Fibroblast of upper back skin (primary cell): ENCODE results near the gene TGFBR2.

Source experiments
- DNase-seq: peaks from one replicate; pipeline ENCODE4 v3.0.0-alpha.2; 2013

TGFBR2 gene

DNA sequence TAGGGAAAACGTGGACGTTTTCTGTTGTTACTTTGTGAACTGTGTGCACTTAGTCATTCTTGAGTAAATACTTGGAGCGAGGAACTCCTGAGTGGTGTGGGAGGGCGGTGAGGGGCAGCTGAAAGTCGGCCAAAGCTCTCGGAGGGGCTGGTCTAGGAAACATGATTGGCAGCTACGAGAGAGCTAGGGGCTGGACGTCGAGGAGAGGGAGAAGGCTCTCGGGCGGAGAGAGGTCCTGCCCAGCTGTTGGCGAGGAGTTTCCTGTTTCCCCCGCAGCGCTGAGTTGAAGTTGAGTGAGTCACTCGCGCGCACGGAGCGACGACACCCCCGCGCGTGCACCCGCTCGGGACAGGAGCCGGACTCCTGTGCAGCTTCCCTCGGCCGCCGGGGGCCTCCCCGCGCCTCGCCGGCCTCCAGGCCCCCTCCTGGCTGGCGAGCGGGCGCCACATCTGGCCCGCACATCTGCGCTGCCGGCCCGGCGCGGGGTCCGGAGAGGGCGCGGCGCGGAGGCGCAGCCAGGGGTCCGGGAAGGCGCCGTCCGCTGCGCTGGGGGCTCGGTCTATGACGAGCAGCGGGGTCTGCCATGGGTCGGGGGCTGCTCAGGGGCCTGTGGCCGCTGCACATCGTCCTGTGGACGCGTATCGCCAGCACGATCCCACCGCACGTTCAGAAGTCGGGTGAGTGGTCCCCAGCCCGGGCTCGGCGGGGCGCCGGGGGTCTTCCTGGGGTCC is at the start of gene TGFBR2:
TGFBR2 (plus strand) TSS at position 301 of the 731 bp plus-strand sequence; CDS start at position 584, 283 bp downstream.
- peak; percentile 98 for DNase-seq

DNA sequence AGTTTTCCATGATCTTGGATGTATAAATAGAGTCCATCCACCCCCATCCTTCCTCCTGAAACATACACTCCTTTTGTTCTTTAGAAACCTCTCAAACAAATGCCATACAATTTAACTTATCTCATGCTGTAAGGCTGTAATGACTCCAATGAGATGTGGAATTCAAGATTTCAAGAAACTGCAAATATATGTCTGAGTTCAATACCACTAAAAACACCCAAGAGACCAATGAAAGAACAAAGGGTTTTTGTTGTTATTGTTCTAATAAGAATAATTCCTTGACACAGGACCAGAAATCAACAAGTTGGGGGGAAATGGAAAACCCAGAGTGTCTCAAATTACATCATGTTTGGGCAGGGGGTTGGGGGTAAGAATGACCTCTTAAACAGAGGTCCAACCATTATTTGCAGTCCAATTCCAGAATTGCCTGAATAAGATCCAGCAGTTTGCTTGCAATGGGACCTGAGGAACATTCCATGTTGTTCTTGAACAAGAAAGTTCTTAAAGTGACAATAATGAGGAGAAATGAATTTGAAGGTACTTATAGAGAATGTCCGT is 48.6 kb upstream of the TGFBR2 start:
- no peak for DNase-seq

DNA sequence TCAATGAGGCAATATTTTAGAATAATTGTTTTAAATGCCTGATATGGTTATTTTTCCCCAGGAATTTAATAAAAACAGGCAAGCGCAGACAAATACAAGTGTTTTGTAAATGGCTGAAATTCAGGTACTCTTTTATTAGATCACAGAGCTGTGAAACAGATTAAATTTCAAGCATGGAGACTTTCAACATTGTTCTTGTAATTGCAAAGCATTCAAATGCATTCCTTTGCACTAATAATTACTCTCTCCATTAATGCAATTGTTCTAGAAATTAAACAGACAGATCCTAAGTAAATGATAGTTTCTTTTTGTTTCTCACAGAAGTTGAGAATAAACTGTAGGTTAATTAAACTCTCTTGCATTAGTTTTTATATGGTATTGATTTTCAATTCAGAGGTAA is 42.4 kb upstream of the TGFBR2 start:
- no peak for DNase-seq

DNA sequence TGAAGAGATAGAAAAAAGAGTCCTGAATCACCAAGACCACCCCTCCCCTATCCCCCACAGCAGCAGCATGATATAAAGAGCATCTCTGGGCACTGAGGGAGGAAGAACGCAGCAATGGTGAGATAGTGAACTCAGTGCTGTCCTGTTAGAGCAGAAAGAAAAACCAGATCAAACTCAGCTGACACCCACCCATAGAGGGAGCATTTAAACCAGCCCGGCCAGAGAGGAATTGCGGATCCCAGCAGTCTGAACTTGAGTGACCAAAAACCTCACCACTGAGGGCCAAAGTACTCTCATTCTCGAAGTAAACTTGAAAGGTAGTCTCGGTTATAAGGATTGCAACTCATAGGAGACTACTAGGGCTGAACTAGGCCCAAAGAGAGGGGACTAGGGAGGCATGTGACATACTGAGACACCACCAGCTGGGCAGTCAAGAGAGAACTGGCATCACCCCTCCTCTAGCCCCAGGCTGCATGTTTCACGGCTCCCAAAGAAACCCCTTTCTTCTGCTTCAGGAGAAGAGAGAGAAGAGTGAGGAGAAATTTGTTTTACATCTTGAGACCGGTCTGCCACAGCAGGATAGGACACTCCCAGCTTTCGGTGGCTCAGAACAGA is 39.2 kb upstream of the TGFBR2 start:
- no peak for DNase-seq

DNA sequence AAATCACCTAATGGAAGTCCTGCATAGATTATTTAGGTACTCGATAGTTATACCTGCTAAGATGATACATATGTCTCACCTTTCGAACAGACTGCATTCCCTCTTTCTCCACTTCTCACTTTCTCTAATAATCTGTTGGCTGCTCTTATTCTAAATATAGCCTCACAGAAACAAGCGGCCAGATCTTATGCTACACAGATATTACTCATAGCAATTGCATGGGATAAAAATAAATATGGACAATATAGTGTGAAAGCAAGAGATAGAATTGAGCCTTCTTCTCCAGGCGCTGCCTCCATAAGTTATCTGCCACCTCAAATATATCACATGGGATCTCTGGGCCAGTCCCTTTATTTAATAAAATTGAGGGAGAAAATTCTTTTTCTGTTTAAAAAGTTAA is 29.5 kb upstream of the TGFBR2 start:
- DNase-seq = peak; percentile 20

DNA sequence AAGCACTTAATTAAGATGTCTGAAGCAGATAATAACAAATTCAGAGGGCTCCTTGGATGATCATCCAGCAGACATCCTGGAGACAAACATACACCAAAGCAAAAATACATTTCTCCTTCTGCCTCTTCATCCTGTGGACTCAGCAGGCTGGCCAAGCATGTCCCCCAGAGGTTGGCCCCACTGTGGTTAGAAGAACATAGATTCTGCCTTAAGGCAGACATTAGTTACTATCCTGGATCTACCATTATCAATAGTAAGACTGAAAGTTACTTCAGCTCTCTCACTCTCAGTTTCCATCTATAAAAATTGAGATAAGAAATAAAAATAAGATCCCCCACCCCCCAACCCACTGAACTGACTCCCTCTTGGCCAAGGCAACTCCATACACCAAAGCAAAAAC is 28.6 kb upstream of the TGFBR2 start:
- no peak for DNase-seq

DNA sequence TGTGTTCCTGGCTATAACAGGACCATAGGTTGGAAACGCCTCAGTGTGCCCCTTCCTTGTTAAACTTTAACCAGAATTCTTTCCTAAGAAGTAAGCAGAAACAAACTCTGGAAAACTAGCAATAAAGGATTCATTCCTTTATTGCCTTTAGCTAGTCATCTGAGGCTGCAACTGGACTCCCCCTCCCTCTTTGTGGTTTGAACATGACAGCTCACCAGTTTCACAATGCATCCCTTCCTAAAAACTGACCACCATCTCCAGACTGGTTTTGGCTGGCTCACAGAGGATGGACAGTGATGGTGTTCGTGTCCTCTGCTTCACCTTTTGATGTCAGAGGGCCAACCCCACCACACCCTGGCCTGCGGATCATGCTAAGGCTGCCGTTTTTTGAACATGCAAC is 27.9 kb upstream of the TGFBR2 start:
- peak; percentile 90 for DNase-seq

DNA sequence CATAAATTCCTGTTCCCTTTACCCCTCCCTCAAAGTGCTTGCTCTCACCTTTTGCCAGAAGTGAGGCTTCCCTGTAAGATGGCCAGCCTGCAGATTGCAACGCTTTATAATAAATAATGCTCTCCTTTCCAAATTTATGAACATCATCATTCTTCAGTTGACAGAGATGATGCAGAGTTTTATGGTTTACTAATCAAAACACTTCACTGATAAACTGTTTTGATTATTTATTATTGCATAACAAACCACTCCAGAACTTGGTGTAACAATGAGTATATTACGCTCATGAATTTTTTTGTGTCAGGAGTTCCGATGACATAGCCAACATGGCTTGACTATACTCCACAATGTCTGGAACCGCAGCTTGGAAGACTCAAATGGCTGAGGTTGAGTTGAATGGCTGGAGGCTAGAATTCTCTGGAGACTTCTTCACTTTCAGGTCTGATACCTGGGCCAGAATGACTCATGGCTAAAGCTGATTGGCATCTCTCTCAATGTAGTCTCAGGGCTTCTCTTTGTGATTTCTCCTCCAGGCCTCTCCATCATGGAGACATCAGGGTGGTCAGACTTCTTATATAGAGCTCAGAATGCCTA is 27.3 kb upstream of the TGFBR2 start:
- no peak for DNase-seq

DNA sequence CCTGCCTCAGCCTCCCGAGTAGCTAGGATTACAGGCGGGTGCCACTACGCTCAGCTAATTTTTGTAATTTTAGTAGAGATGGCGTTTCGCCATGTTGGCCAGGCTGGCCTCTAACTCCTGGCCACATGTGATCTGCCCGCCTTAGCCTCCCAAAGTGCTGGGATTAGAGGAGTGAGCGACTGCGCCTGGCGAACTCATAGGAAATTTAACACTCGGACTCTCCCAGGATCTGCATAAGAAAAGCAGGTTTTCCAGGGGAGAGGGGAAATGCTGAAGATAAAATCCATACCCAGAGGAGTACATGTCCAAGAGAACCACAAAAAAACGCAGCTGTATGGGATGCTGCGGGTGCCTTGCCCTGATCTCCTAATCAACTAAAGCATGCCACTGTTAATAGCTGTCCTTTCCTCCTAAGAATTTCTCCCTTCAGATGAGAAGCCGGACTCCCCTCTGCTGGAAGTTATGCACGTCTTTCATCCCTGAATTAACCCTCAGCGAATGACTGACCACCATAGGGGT is 25.3 kb upstream of the TGFBR2 start:
- DNase-seq = no peak

DNA sequence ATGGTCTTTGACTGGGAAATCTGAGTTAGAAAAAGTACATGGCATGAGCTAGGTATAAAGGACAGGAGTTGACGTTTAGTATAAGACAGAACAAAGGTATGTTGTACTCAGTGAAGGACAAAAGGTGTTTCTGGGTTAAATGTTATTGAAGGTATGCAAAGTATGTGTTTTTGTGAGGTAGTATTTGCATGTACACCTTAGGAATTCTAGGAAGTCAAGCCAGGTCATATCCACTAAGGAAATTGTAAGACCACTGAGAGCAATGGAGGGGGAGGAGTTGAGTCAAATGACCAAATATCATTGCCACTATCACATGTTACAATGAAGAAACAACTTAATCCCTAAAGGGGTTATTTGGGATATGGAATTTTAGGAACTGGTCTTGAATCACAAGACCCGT is 24.4 kb upstream of the TGFBR2 start:
- DNase-seq = no peak

DNA sequence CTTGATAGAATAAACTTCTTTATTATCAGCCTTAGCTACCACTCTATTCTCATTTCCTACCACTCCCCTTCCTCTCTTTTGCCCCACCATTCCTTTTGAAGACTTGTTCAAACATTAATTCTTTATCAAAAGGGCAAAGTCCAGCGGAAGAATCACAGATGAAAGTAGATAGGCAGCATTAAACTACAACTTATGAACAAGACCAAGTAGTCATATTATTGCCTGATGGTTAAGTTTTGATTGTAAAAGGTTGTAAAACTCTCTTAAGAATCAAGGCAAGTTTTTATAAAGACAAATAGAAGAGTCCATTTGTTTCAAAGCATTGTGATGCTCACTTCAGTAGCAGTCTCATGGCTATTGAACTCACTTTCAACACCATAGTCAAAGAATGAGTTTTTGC is 22.4 kb upstream of the TGFBR2 start:
- no peak for DNase-seq

DNA sequence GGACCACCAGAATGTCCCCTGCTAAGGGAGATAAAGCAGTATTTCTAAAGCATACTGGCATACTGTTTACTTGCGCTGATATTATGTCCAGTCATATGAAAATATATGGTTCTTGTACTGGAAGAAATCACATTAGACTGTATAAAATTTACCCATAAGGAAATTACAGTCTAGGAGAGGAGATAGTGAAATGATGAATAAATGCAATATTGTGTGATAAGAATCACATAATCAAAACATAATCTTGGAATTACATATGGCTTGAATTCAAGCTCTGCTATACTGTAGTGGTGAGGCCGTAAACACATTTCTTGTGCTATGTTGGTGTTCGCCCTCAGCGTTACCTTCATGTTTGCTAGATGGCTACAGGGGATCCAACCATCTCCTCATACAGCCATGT is 20.7 kb upstream of the TGFBR2 start:
- no peak for DNase-seq

DNA sequence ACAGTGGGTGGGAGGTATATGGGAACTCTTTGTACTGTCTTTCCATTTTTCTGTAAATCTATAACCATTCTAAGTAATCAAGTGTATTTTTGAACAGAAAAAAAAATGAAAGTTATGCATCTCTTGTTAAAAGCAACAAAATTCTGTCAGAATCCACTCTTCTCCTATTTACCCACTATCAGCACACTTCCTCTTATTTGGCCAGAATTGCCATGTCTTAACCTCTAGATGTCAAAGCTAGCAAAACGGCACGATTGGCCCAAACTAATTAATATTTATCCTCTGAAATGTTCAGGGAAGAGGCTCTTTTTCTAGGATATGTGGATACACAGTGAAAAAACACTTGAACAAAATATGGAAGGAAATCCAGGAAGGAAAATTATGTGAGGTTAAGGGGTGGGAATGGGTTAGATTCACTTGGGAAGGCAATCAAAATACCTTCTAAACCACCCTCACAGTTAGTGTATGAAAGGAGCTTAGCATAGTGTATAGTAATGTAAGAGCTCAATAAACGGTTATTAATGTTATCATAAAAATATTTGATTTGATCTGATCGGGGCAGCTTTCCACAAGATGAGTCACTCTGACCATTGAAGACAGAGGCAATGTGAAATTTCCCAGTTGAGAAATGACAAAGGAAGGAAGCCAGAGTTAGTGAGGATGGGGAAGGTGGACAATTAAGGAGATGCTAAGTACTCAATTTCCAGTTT is 20.1 kb upstream of the TGFBR2 start:
- no peak for DNase-seq

DNA sequence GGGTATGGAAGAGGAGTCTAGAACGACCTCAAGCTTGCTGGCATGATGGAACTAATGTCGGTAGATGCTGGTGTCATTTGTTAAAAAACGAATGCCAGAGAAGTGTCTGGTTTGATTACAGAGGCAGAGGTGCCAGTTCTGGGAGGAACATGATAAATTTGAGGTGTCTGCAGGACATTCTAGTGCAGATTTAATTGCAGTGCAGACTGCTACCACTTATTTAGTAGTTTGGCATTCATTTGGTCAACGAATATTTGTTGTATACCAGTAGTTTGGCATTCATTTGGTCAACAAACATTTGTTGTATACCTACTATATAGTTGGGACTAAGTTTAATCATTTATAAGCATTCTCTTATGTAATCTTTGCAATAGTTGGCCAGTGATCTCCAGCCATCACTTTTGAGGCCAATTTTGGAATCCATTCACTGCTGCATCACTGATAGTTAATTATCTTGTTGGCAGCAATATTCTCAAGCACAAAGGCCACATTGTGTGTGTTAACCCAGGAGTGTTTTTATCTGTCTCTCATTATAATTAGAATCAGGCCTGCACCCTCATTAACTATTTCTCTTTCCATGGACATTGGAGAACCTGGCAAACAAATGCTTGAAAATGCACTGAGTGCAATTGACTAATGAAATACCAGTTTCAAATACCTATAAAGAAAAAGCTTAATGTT is 19.5 kb upstream of the TGFBR2 start:
- DNase-seq = no peak

DNA sequence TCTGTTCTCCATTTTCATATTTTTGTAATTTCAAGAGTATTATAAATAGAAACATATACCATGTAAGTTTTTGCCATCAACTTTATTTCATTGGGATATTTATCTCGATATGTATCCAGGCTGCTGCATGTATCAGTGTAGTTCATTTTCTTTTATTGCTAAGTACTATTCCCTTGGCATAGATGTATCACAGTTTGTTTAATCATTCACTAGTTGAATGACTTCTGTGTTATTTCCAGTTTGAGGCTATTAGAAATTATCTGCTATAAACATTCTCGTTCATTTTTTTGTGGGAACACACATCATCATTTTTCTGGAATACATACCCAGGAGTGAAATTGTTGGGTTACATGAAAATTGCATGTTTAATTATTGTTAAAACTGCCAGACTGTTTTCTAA is 18.5 kb upstream of the TGFBR2 start:
- DNase-seq = no peak

DNA sequence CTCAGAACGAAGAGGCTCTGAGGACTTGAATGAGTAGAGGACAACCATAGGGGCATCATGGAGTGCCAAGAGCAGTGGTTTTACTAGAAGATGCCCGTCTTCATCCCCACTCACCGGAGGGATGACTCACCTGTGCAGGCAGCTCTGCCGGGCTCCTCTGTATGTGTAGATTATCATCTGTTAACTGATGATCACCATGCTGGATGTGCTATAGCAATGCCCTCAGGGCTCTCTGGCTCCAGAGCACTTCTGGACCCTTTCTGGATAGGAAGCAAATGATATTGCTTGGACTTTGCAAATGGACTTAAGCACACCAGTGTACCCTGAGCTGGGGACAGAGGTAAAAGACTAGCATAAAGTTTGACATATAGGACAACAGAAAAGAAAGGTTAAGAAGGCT is 10.2 kb upstream of the TGFBR2 start:
- DNase-seq = no peak

DNA sequence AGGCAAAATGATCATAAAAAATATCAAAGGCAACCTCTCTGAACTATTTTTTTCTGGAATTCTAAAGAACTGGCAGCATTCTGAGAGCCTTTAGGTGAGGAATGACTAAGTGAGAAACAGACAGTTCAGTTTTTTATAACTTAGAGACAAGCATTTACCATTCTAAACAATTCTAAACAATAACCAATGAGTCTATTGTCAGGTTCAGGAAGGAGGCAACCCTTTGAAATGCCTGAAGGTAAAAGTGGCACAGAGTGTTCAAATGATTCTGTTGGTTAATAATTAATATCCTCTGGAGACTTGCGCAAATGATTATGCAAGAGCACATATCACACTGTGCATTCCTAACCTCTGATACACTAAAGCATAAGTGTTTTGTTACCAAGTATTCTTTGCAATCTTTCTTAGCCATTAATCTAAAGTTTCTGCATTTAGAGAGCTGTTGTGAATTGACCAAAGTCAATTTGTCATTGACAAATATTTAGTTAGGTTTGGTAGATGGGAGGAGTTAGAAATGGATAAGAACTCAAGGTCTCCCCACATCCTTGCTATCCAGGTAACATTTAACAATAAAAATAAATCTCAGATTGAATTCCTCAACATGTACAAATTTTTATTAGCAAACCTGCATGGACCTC is 9.2 kb upstream of the TGFBR2 start:
- DNase-seq = peak; percentile 81

DNA sequence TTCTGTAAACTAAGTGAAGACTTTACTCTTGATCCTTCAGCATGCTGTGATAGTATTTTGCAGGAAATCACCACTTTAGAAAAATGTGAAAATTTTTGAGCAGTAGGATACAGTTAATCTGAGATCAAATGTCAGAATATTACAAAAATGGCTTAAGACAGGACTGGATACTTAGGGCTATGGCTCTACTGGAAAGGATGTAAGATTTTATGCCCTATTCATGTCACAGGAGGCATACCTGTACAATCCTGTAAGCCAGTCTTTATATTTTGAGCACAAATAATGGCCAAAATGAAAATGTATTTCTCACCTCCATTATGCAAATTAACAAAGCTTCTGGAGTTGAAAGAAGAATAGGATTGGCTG is 8.6 kb upstream of the TGFBR2 start:
- no peak for DNase-seq

DNA sequence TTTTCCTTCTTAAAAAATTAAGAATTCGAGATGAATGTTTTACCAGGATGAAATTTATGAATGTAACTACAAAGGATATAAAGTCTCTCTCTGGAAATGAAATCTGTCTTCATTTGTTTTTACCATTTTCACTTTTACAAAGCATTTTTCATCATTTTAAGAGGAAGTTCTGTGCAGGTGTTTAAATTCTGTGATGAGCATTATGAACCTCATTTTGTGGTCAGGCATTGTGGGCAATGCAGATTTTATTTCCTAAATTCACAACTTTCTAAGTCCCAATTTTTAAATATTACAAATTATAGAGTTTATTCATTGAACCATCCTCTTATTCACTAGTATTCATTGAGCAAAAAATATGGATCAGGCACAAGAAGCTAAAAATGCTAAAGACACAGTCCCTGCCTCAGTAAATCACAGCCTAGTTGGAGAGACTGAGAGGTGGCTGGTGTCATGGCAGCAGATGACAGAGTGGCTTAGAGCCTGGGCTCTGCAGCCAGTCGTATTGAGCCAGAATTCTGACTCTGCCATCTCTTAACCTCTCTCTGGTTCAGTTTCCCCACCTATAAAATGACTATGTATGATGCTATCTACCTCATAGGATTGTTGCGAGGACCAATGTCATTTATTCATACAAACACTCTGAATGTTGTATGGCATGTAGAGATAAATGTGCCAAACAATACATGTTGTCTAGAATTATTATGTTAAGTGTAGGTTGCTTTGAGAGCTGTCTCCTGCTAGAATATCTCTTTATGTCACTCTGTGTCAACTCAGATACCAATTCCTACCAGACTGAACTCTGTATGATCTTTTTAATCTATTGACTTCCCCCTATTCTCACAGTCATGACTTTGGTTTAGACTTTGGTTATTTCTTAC is 7.5 kb upstream of the TGFBR2 start:
- no peak for DNase-seq

DNA sequence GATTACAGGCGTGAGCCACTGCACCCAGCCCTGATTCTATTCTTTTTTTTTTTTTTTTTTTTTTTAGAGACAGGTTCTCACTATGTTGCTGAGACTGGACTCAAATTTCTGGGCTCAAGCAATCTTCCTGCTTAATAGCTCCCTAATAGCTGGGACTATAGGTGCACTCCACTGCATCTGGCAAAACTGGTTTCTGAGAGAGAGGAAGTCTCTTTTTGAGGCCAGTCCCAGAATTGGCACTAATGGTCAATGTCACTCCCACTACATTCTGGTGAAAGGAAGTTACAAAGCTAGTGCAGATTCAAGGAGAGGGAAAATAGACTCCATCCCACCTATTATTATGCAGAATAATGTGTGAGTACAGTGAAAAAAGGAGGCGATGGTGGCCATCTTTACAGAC is 5.8 kb upstream of the TGFBR2 start:
- no peak for DNase-seq

DNA sequence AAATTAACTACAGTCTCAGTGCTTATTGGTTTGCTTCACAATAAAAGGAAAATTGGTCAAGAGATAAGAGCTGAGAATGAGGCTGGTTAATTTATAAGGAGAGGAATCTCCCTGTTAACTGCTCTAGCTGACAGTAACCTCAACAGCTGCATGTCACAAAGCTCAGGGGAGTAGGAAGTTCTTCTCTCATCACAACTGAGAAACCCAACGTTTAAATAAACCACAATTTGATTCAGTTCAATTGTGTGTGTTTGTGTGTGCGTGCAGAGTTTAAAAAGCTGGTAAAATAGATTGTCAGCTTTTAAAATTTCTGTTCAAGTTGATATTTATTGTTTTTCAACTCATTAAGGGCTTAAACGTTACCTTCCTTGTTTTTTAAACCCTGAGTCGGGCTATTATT is 3.5 kb upstream of the TGFBR2 start:
- DNase-seq = no peak
